GM19395 (cell line): ENCODE results near the gene RAD51B.

Experiments used
- ATAC-seq: cut with Tn5 transposase; IDR thresholded peaks from one replicate; pipeline ENCODE4 v1.9.1; 2021; ENCODE audit warnings: mild to moderate bottlenecking, moderate library complexity; ENCODE audit not compliant: unreplicated experiment

Gene RAD51B

GRCh38 chr14:68632054-68632895, 812.7 kb downstream of the RAD51B start:
- no peak for ATAC-seq

GRCh38 chr14:68633131-68633991, 813.8 kb downstream of the RAD51B start:
- ATAC-seq, result no peak

- ATAC-seq, result no peak
Measured at GRCh38 chr14:68634332-68634731, 814.8 kb downstream of the RAD51B start.

DNA sequence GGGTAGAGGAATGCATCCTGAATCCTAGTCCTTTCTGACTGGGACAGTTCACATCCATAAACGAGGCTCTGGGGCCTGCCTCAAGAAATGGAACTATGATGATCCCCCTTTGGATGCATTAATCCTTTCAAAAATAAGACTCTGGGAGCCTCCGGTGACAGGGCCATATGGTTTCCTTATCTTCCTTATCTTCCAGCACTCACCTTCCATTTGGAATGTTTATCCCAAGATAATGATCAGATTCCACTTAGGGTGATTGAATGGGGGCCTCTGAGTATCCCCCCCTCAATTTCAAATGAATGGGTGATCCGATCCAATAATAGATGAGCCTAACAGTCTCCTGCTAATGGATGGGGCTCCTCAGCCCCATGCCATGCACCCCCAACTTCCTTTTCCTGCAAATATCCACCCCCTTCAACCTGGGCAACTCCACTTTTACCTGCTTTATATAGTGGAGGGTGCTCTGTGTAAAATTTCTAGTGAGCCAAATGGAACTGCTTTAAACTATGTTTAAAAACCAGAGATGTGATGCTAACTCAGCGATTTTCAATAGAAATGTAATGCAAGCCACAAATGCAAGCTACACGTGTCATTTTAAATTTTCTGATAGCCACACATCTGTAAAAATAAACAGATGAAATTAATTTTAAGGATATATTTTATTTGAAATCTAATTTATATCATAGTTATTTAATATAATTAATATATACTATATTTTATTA, 815.5 kb downstream of the RAD51B start:
- ATAC-seq, result no peak

- ATAC-seq, result no peak
Measured at GRCh38 chr14:68636597-68636996, 817.0 kb downstream of the RAD51B start.

DNA sequence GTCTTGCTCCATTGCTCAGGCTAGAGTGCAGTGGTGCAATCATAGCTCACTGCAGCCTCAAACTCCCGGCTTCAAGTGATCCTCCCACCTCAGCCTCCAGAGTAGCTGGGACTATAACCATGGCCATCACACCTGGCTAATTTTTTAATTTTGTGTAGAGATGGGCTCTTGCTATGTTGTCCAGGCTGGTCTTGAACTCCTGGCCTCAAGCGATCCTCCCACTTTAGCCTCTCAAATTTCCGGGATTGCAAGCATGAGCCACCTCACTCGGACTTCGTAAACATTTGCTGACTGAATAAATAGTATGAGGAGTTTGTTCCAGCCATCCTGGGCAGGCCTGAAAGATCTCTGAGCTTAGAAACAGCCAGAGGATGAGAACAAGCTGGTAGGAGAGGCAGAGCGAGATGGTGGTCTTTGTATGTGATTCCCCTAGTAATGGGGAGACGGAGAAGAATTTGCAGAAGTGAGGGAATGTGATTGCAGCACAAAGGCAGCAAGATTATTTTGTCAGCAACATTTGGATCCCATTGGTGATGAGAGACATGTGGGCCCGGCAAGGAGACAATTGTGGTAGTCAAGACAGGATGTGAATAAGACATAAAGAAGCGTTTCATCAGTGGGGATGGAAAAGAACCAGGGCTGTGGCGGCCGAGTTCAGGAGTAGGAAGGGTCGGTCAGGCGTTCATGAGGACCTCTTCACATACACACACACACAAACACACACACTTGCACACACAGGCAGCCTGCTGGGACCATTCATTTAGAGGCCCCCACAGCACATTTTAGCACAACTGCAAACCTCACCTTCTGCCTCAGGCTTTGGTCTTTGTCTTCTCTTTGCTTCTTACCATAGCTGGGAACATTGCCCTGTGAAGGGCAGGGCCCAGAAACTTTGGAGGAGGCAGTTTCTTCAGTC, 817.8 kb downstream of the RAD51B start:
- ATAC-seq, result no peak

DNA sequence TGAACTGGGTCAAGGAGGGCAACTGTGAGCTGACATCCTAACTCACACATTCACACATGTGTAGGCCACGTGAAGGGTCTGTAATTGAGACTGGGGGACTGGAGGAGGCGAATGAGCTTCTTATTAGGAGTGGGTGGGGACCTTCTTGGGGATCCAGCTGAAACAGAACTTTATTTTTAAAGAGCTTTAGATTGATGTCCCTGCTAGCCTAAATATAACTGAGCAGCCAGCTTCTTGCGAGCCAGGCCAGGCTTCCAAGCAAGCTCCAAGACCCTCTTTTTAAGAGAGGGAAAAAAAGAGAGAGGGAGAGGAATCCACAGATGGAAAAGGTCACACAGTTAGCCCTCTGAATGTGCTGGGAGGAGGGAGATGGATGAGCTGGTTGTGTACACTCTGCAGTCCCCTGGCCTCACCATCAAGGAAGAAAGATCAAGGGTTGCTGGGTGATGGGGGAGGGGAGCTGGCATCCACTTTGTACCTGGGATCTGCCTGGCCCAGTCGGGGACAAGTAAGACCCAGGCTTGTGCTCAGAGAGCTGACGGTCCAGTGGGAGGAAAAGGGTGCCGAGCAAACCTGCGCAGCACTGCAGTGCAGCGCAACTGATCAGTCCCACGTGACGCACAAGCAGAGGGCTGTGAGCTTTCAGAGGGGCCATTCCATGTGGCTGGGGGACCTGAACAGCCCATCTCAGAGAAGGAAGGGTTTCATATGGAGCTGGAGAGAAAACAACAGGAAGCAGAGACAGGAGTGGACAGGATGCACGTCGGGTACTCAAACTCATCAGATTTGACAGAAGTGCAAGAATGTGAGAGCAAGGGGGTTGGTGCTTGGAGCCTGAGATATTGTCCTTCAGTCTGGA, 818.8 kb downstream of the RAD51B start:
- no peak for ATAC-seq

DNA sequence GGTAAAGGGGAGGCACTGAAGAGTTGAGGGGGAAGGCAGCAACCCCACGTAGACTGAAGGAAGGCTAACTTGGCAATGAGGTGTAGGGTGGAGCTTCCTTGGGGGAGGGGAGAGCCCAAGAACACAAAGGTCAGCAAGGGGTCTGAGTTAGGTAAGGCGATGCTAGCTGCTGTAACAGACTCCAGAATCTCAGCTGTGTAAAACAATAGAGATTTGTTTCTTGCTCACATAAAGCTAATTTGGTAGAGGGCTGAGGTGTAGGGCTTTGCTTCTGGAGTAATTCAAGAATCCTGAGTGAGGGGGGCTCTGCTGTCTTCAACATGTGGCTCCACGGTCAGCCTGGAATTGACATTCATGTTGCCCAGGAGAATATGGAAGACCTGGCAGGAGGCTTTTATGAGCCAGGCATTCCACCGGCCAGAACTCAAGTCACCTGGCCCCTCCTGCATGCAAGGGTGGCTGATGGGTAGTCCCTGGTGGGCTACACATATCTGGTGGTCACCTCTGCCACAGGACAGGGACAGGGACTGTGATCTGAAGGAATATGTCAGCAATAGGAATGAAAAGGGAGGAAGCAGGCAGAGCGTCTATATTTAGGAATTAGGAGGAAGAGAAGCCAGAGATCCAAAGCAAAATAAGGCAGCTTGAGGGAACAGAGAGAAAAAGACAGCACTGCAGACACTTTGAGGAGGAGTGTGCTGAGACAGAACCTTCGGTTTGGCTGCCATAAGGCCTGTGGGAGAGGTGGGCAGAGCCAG, 819.6 kb downstream of the RAD51B start:
- ATAC-seq, result no peak

DNA sequence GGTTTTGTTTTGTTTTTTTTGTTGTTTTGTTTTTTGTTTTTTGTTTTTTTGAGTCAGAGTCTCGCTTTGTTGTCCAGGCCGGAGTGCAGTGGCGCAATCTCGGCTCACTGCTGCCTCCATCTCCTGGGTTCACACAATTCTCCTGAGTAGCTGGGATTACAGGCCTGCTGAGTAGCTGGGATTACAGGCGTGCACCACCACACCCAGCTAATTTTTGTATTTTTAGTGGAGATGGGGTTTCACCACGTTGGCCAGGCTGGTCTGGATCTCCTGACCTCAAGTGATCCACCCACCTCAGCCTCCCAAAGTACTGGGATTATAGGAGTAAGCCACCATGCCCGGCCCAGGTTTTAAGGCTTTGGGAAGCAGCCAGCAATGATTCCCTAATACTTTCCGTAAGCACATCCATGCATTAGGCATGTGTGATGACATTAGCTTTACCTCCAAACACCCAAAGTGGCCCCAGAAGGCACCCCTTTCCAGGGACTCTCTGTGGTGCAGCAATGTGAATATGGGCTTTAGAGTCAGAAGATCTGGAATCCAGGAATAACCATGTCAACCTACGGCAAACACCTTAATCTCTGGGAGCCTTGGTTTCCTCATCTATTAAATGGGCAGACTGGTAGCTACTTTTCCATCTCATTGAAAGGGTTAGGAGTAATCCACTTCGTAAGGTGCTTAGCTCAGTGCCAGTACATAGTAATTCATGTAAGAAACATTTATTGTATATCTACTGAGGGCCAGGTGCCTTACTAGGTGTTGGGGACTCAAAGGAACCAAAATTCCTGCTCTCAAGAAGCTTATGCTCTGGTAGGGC, 820.4 kb downstream of the RAD51B start:
- no peak for ATAC-seq

DNA sequence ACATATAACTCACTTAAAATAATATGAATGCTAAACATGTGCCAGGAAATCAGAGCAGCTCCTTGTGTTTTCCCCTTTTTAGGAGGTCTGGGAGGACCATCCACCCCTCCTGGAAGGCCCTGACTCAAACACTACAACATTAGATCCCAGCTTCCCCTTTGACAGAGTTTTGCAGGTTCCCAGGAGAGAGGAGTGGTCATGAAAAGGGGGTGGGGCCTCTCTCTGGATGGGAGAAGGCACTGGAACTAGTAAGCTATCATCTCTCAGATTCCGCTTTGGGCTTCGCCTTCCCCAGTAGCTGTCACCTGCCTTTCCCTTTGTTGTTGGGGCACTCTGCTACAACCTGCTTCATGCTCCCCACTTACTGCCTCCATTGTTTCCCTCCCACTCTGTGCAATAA, 824.1 kb downstream of the RAD51B start:
- no peak for ATAC-seq

- no peak for ATAC-seq
Measured at GRCh38 chr14:68644101-68644500, 824.5 kb downstream of the RAD51B start.

DNA sequence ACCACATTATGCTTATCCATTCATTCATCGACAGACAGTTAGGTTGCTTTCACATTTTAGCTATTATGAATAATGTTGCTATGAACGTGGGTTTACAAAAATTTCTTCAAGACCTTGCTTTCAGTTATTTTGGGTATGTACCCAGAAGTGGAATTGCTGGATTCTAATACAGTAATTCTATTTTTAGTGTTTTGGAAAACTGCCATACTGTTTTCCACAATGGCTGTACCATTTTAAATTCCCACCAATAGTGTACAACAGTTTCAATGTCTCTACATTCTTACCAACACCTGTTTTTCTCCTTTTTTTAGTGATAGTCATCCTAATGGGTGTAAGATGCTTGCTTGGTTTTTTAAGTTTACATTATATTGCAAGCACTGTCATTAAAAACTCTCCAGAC, 825.8 kb downstream of the RAD51B start:
- ATAC-seq, result no peak

GRCh38 chr14:68649476-68650189, 830.1 kb downstream of the RAD51B start:
- ATAC-seq, result no peak

DNA sequence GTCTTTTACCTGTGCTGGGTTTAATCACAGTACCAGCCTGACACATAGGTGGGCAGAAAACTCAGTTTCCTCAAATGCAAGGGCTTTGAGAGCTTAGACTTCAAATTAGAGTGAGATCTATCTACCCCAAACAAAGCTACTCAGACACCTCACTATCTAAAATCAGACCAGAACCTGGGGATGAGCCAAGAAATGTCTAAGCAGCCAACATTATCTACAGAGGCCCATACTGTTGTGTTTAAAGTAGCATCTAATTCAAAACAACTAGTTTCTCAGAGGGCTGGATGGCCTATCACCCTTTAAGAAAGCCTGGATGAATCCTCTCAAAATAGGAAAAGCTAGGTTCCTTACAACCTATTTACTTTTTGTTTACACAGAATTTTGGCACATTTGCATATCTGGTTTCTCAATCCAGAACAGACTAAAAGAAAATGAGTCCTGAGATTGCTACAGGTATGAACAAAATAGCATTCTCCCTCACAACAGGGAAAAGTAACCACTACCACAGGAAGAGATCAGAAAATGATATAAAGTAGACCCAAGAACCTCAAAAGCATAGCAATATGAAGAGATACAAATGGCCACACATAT, 830.9 kb downstream of the RAD51B start:
- no peak for ATAC-seq

GRCh38 chr14:68651075-68651474, 831.5 kb downstream of the RAD51B start:
- ATAC-seq, result no peak

DNA sequence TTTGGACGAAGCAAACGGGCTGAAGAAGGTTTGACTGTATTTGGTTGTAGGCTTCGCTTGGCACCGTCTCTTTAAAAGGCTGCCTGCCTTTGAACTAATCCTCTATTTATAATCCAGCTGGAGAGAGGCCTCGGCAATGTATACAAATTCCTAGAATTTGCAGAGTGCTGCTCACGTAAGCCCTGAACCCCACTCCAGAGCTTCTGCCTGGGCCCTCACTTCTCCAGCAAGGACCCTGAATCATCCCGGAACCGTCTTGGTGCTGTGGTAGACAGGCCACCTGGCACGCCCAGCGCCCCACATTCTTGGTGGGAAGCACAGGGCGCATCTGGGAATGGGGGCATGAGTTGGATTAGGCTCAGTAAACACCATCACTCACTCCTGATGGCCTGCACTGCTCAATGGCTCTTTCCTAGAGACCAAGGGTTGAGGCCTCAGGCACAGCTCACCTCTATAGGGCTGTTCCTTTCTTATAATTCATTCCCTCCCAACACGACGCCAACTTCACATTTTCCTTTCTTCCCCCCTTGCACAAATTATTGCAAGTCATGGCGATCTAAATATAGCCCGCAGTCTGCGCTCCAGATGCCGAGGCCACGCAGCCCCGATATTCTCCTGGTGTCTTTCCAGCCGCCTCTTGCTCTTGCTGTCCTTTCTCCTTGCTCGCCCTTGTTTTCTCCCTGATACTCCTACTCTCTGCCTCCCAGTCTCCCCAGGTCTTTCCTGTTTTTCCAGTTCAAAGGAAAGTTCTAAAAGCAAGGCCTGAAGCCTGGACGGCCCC, 832.3 kb downstream of the RAD51B start:
- ATAC-seq, result no peak
